HG03135 (cell line): ENCODE results near the gene TMEM74B.

Experiments used
- ATAC-seq: cut with Tn5 transposase; IDR thresholded peaks from one replicate; pipeline ENCODE4 v1.9.1; 2021; ENCODE audit warnings: mild to moderate bottlenecking, moderate library complexity; ENCODE audit not compliant: unreplicated experiment

The TMEM74B gene

DNA sequence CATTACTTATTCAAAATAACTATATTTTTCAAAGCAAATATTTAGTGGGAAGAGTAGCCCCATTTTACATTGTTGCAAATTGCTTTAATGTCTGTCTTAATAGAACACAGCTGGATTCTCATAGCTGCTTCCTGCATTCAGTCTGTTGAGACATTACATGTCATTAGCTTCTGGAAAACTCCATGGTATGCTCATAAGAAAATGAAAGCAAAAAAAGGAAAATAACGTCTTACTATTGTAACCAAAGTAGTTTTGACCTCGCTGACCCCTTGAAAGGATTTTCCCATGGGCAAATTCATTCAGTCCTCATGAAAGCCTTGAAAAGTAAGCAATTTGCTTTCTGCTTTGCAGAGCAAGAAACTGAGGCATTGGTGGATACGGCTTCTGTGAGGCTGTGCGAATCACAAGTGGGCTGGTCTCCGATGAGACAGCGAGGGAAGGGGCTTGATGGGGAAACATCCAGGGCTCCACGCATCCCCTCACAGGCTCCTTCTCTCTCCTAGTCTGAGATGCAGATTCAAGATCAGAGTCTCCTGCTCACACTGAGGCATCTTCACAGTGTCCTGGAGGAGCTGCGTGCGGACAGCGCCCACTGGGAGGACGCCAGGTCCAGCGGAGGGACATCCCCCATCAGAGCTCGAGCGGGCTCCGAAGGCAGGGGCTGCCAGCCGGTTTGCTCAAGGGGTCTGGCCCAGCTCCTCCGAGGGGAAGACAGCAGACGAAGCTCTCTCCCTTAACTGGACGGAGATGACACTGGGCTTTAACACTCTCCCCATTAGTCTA, 21.8 kb upstream of the TMEM74B start:
- ATAC-seq = no peak

- ATAC-seq = no peak
Observed at GRCh38 chr20:1205802-1206201, 21.0 kb upstream of the TMEM74B start.

- ATAC-seq = no peak
Observed at GRCh38 chr20:1204576-1204975, 19.8 kb upstream of the TMEM74B start.

DNA sequence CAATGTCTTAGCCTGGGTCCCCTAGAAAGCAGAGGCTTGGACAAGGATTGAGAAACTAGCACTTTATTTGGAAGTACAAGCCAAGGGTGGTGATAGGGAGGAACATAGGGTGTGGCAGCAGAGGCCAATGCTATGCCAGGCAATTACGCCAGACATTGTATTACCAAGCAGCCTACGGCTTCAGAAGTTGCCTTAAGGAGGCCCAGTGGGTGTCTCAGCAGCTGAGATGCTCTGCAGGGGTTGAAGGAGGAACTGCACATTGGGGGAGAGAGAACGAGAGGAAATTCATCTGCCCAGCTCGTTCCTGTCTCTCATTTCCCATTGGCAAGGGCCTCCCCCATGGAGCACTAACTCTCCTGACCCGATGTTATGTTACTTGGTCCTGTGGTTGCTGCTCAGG, 19.3 kb upstream of the TMEM74B start:
- no peak for ATAC-seq

- ATAC-seq = no peak
Observed at GRCh38 chr20:1203630-1204029, 18.8 kb upstream of the TMEM74B start.

GRCh38 chr20:1202762-1203504, 18.2 kb upstream of the TMEM74B start, which contains the start of gene C20orf202:
TSS of gene C20orf202 (plus strand) at chr20:1203454. CDS start at chr20:1203586, 132 bp downstream.
- no peak for ATAC-seq

DNA sequence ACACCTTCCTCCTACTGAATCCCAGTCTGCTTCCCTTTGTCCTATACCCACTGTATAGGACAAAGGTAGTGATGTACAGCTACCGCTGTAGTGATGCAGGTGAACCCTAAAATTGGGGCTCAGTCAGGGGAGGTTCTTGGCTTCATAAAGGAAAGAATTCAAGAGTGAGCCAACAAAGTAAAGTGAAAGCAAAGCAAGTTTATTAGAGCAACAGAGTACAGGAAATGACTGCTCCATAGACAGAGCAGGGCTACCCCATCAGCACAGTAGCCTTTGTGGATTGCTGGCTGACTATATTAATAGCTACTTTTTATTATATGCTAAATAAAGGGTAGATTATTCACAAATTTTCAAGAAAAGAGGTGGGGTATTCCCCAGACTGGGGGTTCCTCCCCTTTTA, 15.2 kb upstream of the TMEM74B start:
- ATAC-seq = no peak

GRCh38 chr20:1199212-1199873, 14.6 kb upstream of the TMEM74B start:
- ATAC-seq = no peak

DNA sequence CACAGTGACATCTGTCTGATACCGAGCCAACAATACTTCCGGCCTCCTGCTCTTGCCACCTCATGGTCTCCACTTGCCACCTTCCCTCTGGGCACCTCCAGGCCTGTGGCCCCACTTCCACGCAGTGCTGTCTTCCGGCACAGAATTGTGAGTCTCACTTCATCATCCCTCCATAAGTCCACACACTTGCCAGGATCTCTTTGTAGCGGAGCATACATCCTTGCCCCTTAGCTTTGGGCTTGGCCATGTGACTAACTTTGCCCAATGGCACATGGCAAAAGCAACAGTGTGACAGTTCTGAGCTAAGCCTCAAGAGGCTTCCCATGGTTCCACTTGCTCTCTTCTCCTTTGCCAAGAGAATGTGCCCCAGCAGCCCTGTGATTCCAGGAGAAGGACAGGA, 14.0 kb upstream of the TMEM74B start:
- no peak for ATAC-seq

DNA sequence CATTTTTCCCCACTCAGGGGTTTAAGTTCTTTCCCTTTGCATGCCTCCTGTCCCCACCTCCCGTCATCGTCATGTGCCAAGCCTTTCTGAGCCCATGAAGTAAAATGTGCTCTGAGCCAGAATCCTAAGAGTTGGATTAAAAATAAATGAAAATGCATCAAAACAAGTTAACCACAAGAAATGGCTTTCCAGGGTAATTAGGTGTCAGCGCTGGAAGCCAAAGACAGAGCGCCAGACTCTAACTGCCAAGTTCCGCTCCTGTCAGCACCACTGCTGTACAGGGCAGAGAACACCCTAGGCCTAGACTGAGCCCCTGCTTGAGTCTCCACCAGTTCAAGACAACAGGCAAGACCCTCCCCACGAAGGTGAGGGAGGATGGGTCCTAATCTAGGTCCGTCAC, 13.0 kb upstream of the TMEM74B start:
- ATAC-seq = no peak

GRCh38 chr20:1196634-1197033, 11.9 kb upstream of the TMEM74B start:
- no peak for ATAC-seq

- ATAC-seq = no peak
Observed at GRCh38 chr20:1195226-1195625, 10.4 kb upstream of the TMEM74B start.

- no peak for ATAC-seq
Observed at GRCh38 chr20:1191299-1191698, 6.5 kb upstream of the TMEM74B start.

GRCh38 chr20:1190847-1191246, 6.1 kb upstream of the TMEM74B start:
- no peak for ATAC-seq

DNA sequence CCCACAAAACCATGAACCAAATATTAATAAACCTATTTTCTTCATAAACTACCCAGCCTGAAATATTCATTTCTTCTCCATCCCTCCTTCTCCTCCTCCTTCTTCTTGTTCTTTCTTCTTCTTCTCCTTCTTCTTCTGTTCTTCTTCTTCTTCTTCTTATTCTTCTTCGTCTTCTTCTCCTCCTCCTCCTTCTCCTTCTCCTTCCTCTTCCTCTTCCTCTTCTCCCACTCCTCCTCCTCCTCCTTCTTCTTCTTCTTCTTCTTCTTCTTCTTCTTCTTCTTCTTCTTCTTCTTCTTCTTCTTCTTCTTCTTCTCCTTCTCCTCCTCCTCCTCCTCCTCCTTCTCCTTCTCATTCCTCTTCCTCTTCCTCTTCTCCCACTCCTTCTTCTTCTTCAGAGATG, 5.0 kb upstream of the TMEM74B start:
- ATAC-seq = no peak

DNA sequence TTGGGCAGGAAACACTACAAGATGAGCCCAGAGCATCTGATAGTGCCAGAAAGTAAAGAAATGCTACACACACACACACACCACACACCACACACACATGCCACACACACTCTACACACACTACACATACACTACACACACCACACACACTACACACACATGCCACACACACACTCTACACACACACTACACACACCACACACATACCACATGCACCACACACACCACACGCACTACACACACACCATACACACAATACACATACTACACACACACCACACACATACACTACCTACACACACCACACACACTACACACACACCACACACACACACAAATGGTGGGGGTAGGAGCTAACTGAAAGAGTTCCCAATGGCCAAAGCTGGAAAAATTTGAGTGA, 3.6 kb upstream of the TMEM74B start:
- no peak for ATAC-seq

- ATAC-seq = no peak
Observed at GRCh38 chr20:1187605-1188171, 2.9 kb upstream of the TMEM74B start.

DNA sequence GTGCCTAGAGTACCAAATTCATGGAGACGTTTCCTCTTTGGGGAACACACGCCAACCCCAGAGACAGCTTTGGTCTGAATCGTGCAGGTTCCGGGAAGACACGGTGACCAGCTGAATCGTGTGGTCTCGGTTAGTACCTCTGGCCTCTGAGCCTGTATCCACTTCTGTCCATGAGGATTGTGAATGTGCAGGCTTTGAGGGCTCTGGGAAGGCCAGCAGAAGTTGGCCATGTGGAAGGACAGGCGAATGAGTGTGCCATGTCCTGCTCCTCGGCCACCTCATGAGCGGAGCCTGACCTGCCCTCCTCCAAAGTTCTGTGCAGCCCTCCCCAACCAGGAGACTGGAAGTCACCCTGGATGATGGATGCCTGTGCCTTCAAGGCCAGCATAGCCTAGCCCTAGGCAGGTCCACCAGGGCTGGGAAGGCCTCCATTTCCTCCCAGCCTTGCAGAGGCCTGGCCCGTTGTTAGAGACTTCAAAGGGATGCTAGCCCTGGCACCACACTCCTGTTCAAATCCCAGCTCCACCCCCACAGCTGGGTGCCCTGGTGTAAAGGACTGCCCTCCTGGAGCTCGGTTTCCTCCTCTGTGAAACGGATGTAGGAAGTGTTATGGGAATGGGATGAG, 1.7 kb upstream of the TMEM74B start:
- no peak for ATAC-seq

DNA sequence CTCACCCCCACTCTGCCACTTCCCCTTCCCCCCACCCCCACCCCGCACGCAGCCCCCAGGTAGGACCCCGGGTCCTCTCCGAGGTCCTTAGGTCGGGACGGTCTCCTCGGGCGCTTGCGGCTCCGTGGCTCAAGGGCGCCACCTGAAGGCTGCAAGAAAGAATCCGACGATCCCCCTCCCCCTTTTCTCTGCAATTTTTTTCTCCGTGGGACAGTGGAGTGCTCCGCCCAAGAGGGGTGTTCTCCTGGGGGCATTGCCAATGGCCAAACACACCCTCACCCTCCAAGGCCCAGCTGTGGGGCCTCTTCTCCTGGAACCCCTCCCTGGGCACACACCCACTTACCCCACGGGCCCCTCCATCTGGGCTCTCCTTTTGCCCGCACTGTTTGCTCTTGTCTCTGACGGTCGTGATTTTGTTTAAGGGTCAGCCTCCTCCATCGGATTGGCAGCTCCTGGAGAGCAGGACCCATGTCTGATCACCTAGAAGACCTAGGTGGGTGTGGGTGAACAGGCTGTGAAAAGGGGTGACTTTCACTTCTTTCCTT, 1.1 kb upstream of the TMEM74B start:
- ATAC-seq = no peak

- no peak for ATAC-seq
Observed at GRCh38 chr20:1185316-1185741, 548 bp upstream of the TMEM74B start.

DNA sequence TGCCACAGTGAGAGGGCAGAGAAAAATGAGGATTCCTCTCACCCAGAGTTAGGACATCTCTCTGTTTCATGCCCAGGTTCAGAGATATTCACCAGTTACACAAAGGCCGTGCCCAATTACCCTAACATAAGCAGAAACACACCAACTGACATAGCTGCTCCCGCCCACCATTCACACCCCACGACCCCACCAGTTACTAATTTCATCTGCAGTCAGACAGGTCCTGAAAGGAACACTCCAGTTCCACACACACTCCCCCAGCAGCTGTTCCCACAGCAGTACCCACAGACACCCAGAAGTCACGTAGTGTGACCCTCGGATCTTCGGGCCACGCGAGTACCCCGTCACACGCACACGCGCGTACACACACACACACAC, 532 bp downstream of the TMEM74B start:
- no peak for ATAC-seq
